GM19372 (cell line): ENCODE measurements around the gene EMC6.

Source experiments
- ATAC-seq: cut with Tn5 transposase; IDR thresholded peaks from one replicate; pipeline ENCODE4 v1.9.1; 2021; ENCODE audit warnings: mild to moderate bottlenecking, low read depth, moderate library complexity; ENCODE audit not compliant: unreplicated experiment

The EMC6 gene

DNA sequence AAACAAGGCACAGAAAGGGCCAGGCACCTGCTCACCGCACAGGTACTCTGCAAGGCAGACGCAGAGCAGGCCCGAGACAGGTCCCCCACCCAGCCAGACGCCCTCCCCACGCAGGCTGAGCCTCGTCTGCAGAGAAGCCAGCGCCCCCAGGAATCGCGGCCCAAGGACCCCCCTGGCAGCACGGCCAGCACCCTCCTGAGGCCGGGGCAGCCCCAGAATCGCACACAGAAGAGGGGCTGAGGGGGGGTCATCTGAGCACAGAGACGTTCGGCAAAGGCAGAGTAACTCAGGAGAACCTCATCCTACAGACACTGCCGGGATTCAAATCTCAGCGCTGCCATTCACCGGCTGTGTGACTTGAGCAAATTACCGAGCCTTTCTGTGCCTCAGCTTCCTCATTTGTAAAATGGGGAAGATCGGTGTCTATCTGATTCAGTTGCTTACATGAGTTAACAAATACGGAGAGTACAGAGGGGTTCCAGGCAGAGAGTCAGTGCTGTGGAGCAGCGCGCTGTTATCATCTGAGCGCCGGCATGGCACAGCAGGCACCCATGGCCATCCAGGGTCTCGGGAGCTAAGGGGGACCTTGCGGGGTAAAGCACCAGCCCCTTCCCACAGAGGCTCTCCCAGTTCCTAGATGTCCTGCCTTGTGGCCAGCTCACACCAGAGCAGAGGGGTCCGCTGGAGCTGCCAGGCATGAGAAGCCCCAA, 10.4 kb downstream of the EMC6 start:
- ATAC-seq: no peak

DNA sequence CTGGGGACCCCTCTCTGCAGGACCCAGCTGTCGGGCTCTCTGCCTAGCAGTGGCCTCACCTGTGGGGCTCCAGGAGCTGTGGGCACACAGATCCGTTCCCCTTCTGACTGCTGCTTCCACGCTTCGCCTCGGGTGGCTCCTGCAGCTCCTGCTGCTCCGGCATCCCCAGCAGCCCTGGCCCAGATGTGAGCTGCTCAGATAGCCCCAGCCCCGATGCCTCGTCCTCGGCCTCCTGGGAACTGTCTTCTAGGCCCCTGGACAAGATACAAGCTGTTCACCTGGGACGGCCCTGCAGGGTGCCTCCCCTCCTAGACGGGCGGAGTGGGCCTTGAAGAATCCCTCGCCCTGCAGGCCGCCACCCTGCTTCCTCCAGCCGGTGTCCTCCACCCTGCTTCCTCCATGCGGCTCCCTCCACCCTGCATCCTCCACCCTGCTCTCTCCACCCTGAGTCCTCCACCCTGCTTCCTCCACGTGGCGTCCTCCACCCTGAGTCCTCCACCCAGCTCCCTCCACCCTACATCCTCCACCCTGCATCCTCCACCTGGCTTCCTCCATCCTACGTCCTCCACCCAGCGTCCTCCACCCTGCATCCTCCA, 11.0 kb downstream of the EMC6 start:
- no peak for ATAC-seq

GRCh38 chr17:3681057-3681456, 12.4 kb downstream of the EMC6 start:
- no peak for ATAC-seq

GRCh38 chr17:3681565-3681964, 13.0 kb downstream of the EMC6 start:
- no peak for ATAC-seq

DNA sequence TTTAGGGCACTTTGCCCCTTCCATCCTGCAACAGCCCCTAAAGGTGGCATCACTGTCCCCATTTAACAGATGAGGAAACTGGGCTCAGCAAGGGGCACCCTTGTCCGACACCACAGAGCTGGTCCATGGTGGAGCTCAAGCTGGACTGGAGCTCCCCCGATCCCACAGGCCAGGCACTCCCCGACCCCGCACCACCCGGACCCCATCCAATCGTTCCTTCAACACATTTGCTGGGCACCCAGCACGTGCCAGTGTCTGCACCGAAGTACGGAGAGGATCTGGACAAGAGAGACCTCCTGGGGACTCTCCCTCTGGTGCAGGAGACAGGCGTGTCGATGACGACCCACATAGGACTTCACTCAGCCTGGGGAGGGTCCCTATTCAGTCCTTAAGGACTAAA, 13.4 kb downstream of the EMC6 start:
- ATAC-seq: no peak

GRCh38 chr17:3683054-3683511, 14.5 kb downstream of the EMC6 start:
- ATAC-seq: no peak

GRCh38 chr17:3685174-3685573, 16.6 kb downstream of the EMC6 start:
- no peak for ATAC-seq

GRCh38 chr17:3688027-3688553, 19.5 kb downstream of the EMC6 start:
- no peak for ATAC-seq

DNA sequence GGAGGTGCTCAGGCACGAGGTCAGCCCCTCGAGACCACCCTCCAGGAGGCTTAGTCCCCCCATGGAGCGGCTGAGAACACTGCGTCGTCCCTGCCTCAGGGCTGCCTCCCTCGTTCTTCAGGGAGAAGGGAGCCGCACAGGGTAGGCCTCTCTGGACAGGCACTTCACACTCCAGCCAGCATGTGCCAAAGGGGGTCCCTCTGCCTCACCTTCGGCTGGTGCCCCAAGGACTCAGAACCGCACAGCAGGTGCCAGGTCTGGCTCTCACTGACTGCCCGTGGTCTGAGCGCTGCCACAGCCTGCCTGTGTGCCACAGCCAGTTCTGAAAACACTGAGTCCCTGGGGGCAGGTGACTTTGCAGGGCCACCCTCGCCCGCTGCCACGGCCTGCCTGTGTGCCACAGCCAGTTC, 20.2 kb downstream of the EMC6 start:
- ATAC-seq: no peak

GRCh38 chr17:3689262-3690093, 20.9 kb downstream of the EMC6 start:
- no peak for ATAC-seq

DNA sequence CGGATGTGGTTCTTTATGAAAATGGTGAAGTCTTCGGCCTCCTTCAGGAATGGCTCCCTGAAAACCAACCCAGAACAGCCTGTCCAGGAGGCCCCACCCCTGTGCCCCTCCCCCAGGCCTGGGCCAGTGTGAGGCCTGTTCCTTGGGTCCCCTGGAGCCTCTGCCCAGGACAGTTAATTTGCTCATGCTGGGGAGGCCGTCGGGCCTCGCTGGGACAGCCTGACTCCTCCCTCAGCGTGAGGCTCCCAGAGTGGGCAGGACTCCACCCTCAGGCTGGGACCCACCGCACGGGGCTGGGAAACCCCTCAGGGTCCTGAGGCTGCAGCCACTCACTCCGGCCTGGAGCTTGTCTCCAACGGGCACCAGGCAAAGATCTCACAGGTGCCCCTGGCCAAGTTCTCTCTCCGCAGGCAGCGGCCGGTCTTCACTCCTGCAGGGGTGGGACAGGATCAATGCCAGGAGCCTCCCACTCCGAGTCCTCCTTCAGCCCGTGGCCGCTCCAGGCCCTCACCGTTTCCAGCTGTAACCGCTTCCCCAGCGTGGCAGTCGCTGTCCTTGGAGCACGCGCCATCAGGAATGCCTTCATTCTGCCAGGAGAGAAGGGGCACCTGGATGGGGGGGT, 21.6 kb downstream of the EMC6 start:
- ATAC-seq: no peak

DNA sequence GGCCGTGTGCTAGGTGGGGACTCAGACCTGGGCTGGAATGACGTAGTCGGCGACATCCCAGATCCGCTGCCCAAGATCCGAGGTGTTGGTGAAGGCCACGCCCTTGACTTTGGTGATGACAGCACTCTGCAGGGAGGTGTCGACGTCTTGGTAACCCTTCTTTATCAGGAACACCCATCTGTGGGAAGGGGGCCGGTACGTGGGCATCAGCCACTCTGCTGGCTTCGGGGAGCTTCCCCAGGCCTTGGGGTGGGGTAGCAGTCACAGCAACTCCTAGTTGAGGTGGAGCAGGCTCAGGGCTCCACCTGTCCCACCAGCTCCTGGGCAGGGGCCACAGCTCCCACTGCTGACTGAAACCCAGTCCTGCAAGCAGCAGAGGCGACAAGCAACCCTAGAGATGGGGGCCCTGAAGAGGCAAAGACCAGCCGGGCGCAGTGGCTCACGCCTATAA, 23.0 kb downstream of the EMC6 start:
- ATAC-seq: no peak

DNA sequence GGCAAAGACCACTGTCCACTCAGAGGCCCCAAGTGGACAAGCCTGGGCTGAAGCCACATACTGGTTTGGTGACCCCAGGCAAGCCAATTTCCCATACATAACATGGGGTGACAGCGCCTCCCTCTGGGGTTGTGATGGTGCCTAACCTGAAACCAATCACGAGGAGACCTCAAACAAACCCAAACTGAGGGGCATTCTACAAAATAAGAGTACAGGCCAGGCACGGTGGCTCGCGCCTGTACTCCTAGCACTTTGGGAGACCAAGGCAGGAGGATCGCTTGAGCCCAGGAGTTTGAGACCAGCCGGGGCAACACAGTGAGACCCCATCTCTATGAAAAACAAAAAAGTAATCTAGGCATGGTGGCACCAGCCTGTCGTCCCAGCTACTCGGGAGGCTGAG, 23.7 kb downstream of the EMC6 start:
- no peak for ATAC-seq

GRCh38 chr17:3693141-3693540, 24.5 kb downstream of the EMC6 start:
- ATAC-seq: no peak

DNA sequence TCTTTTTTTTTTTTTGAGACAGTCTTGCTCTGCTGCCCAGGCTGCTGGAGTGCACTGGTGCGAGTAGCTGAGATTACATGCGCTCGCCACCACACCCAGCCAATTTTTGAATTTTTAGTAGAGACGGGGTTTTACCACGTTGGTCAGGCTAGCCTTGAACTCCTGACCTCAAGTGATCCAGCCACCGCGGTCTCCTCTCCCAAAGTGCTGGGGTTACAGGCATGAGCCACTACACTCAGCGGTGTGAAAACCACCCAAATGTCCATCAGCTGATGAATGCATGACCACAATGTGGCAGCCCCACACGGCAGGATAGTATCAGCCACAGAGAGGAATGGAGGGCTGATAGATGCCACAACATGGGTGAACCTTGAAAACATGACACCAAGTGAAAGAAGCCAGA, 25.2 kb downstream of the EMC6 start:
- ATAC-seq: no peak

DNA sequence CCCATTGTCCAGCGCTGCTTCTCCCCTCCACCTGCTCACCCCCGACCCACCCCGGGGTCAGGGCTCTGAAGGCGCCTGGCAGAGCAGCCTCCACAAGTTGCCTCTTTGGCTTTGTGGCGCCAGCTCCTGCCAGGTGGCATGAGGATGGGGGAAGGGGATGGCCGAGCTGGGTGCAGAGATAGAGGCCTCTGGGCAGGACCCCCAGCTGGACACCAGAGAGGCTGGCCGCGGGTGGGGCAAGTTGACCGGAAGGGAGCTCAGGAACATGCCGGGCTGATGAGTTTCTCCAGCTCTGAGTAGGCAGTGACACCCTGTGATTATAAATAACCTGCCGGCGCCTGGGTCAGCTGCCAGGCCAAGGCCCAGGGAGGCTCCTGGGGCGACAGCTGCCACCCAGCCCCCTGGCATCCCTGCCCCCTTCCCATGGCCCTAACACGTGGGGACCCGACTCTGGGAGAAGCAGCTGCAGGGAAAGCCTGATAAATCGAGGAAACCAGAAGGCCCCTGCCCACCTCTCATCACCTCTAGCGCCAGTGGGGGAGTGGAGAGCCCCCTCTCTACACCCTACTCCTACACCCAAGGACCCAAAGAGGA, 26.6 kb downstream of the EMC6 start:
- no peak for ATAC-seq

- ATAC-seq: no peak
These were observed 27.3 kb downstream of the EMC6 start, which contains the start of gene P2RX5 for GRCh38 chr17:3695723-3696411. TSS of gene P2RX5 (minus strand) at chr17:3696155. CDS start at chr17:3696005, 150 bp downstream.

- ATAC-seq: no peak
These were observed 28.5 kb downstream of the EMC6 start for GRCh38 chr17:3697103-3697476.

DNA sequence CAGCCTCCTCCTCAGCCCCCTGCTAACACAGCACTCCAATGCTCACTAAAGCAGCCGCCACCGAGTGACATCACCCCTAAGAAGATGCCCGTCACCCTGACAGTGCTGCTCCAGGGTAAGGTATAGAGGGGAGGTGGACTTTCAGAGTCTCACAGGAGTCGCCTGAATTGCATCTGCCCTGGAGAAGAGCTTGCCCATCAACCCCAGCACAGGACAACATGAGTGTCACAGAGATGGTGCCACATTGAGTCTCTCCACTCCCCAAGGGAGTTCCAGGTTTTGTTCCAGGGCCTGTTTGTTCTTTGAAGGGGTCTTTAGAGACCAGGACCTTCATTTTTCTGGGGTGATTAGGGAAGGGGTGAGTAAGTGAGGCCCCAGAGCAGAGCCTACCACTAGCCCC, 29.5 kb downstream of the EMC6 start:
- no peak for ATAC-seq

DNA sequence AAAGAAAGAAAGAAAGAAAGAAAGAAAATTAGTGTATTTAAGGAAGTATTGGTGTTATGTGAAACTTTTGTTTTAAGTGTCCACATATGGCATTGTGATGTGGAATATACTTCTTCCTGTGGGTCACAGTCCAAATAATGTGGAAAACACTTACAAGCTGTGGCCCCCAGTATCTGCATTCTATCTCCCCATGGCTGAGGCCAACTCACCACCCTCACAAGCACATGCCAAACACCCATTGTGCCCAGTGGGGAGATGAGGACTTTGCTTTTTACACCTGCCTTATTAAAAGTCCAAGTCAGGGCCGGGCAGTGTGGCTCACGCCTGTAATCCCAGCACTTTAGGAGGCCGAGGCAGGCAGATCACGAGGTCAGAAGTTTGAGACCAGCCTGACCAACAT, 31.3 kb downstream of the EMC6 start:
- no peak for ATAC-seq
